ENCODE results near the gene SLAIN1.

Gene SLAIN1

GRCh38 chr13:77678691-77679235, 18.7 kb upstream of the SLAIN1 start:
- H3K4me3 ChIP-seq (ENCODE audit: low read length) = no peak overlapping the region
- DNase-seq (ENCODE audit: low read depth) = no peak
- no peak for TF ChIP-seq CTCF (conservative IDR thresholded peaks at IDR 0.05; ENCODE audit: low read depth, low read length)

GRCh38 chr13:77687799-77688198, 9.7 kb upstream of the SLAIN1 start:
- DNase-seq (ENCODE audit: low read depth) = no peak
- H3K4me3 ChIP-seq (ENCODE audit: low read length) = no peak overlapping the region
- TF ChIP-seq CTCF (conservative IDR thresholded peaks at IDR 0.05; ENCODE audit: low read depth, low read length) = no peak

GRCh38 chr13:77691871-77692270, 5.6 kb upstream of the SLAIN1 start:
- H3K4me3 ChIP-seq (ENCODE audit: low read length) = no peak overlapping the region
- TF ChIP-seq CTCF (conservative IDR thresholded peaks at IDR 0.05; ENCODE audit: low read depth, low read length) = no peak
- DNase-seq (ENCODE audit: low read depth) = no peak

GRCh38 chr13:77692746-77693448, 4.6 kb upstream of the SLAIN1 start:
- H3K4me3 ChIP-seq (ENCODE audit: low read length) = no peak overlapping the region
- DNase-seq (ENCODE audit: low read depth) = no peak
- no peak for TF ChIP-seq CTCF (conservative IDR thresholded peaks at IDR 0.05; ENCODE audit: low read depth, low read length)

GRCh38 chr13:77693449-77693940, 4.0 kb upstream of the SLAIN1 start:
- no peak for DNase-seq (ENCODE audit: low read depth)
- no peak overlapping the region for H3K4me3 ChIP-seq (ENCODE audit: low read length)
- no peak for TF ChIP-seq CTCF (conservative IDR thresholded peaks at IDR 0.05; ENCODE audit: low read depth, low read length)

GRCh38 chr13:77696006-77696878, 1.2 kb upstream of the SLAIN1 start:
- no peak overlapping the region for H3K4me3 ChIP-seq (ENCODE audit: low read length)
- TF ChIP-seq CTCF (conservative IDR thresholded peaks at IDR 0.05; ENCODE audit: low read depth, low read length) = no peak
- no peak for DNase-seq (ENCODE audit: low read depth)
